GM13977 (cell line): ENCODE results near the gene ORM1.
"Not testable (repeated sequence)": the region's sequence is repeated elsewhere in the genome, so short reads cannot be mapped to it uniquely, and the experiment has no call there.

Experiments
- DNase-seq: peaks from one replicate; pipeline ENCODE4 v3.0.0; 2012; ENCODE audit warnings: low spot score
- in situ Hi-C: fragments of 300-500 bp; cut with MboI; formaldehyde crosslinking; loops from one replicate; pipeline ENCODE4 v1.12.0; 2022; ENCODE audit warnings: low sequenced_read_pairs, low pct_unique_long_range_greater_than_20kb, mixed read lengths, inconsistent platforms; ENCODE audit not compliant: unreplicated experiment
- TF ChIP-seq, protein P1 (sequence below): IDR thresholded peaks from 2 replicates; pipeline ENCODE4 v1.5.1; 2012; ENCODE audit warnings: mild to moderate bottlenecking, control low read depth; ENCODE audit not compliant: insufficient read depth; ENCODE audit errors: extremely low read depth, missing control alignments

Gene ORM1

DNA sequence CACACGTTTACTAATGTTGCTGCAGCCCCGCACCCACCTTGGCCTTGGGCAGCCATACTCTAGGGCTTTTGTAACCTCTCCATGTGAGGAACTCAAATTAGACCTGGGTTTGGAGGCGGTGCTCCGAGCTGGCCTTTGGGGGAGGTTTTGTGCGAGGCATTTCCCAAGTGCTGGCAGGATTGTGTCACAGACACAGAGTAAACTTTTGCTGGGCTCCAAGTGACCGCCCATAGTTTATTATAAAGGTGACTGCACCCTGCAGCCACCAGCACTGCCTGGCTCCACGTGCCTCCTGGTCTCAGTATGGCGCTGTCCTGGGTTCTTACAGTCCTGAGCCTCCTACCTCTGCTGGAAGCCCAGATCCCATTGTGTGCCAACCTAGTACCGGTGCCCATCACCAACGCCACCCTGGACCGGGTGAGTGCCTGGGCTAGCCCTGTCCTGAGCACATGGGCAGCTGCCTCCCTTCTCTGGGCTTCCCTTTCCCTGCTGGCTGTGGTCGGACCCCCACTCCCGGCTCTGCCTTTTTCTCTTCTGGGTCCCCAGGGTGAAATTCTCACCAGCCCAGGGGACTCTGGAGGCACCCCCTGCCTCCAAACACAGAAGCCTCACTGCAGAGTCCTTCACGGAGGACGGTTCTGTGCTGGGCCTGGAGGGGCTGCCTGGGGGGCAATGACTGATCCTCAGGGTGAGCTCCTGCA is at the start of gene ORM1:
Gene ORM1 (plus strand): TSS at position 268 of the 701 bp plus-strand sequence. CDS start 36 bp downstream, at position 304.
- in situ Hi-C loops, DNase-seq: not testable (repeated sequence)

- in situ Hi-C loops = no loop called here
- DNase-seq = no peak
Observed at GRCh38 chr9:114273461-114273881, 49.4 kb upstream of the ORM1 start.

GRCh38 chr9:114274217-114274616 is 48.7 kb upstream of the ORM1 start:
- no peak for DNase-seq
- in situ Hi-C loops = no loop called here
- TF ChIP-seq, protein P1, sequence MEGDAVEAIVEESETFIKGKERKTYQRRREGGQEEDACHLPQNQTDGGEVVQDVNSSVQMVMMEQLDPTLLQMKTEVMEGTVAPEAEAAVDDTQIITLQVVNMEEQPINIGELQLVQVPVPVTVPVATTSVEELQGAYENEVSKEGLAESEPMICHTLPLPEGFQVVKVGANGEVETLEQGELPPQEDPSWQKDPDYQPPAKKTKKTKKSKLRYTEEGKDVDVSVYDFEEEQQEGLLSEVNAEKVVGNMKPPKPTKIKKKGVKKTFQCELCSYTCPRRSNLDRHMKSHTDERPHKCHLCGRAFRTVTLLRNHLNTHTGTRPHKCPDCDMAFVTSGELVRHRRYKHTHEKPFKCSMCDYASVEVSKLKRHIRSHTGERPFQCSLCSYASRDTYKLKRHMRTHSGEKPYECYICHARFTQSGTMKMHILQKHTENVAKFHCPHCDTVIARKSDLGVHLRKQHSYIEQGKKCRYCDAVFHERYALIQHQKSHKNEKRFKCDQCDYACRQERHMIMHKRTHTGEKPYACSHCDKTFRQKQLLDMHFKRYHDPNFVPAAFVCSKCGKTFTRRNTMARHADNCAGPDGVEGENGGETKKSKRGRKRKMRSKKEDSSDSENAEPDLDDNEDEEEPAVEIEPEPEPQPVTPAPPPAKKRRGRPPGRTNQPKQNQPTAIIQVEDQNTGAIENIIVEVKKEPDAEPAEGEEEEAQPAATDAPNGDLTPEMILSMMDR = no peak

More at GRCh38 chr9:114273461-114273881, 49.4 kb upstream of the ORM1 start:
- TF ChIP-seq, protein P1 = no peak

GRCh38 chr9:114275246-114276004 is 47.5 kb upstream of the ORM1 start:
- TF ChIP-seq, protein P1 = no peak
- in situ Hi-C loops = loop anchor here (25.0 kb wide), 1 partner anchor 163 kb away; no protein-coding TSS in a partner anchor
- DNase-seq = no peak

DNA sequence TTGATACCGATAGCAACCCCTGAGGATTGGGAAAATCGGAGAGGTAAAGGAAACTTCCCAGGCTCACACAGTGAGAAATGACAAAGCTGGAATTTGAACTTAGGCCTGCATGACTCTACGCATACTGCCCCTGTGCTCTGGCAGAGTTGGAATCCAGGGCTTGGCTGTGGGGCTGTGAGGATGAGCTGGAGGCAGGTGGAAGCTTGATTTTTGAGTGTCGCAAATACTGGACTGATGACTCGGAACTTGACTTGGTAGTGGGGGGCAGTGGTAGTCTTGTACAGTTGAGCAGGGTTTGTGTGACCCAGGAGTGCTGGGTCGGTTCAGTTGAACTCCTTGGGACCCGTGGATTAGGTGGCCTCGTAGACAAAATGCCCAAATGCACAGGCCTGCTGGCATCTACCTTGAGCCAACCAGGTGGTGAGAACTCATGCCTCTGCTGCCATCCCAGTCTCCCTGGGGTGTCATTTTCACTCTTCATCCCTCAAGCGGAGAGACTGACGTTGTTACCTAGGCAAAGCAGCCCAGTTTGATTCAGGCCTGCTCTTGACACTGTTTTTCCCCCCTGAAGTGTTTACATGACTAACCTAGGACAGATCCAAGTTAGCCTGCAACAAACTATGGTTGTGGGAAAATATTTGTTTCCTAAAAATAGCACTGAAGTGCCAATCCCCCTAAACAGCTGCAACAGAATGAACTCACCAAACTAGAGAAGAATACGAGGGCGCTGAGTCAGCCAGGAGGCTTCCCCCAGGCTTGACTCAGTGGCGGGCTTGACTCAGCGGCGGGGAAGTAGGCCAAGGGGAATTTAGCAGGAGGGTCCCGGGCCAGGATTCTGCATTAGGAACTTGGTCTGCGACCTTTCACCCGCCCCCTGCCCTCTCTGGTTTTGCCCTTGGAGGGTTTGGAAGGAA is 45.7 kb upstream of the ORM1 start:
- in situ Hi-C loops = loop anchor here (25.0 kb wide), 1 partner anchor 165 kb away; no protein-coding TSS in a partner anchor
- TF ChIP-seq, protein P1 = no peak
- no peak for DNase-seq

DNA sequence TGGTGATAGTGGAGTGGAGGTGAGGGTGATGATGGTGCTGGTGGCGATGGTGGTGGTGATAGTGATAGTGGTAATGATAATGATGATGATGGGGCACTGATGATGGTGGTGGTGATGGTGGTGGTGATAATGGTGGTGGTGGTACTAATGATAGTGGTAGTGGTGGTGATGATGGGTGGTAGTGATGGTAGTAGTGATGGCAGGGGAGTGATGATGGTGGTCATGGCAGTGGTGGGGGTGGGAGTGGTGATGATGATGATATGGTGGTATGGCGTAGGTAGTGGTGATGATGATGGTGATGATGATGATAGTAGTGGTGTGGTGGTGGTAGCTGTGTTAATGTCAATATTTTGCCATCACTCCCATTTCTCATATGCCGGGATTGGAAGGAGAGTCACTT is 44.5 kb upstream of the ORM1 start:
- in situ Hi-C loops = loop anchor here (25.0 kb wide), 1 partner anchor 166 kb away; no protein-coding TSS in a partner anchor
- DNase-seq = no peak
- TF ChIP-seq, protein P1 = no peak
